Liver (tissue), 2 donors: ENCODE measurements around the gene DEGS1.

Experiments used
- TF ChIP-seq, protein P1 (sequence below): IDR thresholded peaks from 2 replicates; pipeline ENCODE4 v1.6.1; 2016; ENCODE audit warnings: antibody characterized with exemption, mild to moderate bottlenecking
- TF ChIP-seq, protein P2 (sequence below): fragments of 150-350 bp; IDR thresholded peaks from 2 replicates; pipeline ENCODE4 v1.5.1; 2017; ENCODE audit warnings: improper control_type of control experiment, low read depth, low read length; ENCODE audit not compliant: missing input control
- donor health status: healthy.

DNA sequence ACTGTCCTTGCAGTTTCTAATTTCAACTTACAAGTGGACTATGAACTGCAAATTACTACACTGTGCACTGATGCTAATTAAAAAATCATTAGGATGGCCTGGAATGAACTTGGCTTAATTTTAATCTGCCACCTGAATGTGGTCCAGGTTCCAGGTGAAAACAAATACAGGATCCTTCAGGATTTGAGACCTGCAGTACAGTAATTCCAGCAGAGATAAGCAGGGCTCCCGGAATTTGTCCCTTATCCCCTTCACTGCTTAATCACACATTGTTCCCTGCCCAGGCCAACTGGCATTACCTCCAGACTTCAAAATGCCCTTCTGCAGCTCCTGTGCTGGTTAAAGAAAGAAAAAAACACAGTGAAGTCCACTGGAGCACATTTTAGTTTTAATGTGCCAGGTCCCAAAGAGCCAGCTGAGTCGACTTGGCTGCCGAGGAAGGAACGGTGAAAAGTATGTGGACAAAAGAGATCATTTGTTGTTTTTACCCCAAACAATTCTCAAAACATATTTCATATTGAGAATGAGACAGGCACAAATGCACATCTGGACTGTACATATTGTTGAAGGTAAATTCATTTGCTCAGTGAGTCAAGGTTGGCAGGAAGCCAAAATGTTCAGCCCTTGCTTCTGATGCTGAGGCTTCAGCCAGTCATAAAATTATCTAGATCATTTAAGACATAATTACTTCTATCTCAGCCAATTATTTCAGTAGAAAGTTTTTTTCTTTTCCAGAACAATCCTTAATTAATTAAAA is 28.3 kb downstream of the DEGS1 start:
- TF ChIP-seq, protein P1, sequence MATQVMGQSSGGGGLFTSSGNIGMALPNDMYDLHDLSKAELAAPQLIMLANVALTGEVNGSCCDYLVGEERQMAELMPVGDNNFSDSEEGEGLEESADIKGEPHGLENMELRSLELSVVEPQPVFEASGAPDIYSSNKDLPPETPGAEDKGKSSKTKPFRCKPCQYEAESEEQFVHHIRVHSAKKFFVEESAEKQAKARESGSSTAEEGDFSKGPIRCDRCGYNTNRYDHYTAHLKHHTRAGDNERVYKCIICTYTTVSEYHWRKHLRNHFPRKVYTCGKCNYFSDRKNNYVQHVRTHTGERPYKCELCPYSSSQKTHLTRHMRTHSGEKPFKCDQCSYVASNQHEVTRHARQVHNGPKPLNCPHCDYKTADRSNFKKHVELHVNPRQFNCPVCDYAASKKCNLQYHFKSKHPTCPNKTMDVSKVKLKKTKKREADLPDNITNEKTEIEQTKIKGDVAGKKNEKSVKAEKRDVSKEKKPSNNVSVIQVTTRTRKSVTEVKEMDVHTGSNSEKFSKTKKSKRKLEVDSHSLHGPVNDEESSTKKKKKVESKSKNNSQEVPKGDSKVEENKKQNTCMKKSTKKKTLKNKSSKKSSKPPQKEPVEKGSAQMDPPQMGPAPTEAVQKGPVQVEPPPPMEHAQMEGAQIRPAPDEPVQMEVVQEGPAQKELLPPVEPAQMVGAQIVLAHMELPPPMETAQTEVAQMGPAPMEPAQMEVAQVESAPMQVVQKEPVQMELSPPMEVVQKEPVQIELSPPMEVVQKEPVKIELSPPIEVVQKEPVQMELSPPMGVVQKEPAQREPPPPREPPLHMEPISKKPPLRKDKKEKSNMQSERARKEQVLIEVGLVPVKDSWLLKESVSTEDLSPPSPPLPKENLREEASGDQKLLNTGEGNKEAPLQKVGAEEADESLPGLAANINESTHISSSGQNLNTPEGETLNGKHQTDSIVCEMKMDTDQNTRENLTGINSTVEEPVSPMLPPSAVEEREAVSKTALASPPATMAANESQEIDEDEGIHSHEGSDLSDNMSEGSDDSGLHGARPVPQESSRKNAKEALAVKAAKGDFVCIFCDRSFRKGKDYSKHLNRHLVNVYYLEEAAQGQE, result no peak
- TF ChIP-seq, protein P2, sequence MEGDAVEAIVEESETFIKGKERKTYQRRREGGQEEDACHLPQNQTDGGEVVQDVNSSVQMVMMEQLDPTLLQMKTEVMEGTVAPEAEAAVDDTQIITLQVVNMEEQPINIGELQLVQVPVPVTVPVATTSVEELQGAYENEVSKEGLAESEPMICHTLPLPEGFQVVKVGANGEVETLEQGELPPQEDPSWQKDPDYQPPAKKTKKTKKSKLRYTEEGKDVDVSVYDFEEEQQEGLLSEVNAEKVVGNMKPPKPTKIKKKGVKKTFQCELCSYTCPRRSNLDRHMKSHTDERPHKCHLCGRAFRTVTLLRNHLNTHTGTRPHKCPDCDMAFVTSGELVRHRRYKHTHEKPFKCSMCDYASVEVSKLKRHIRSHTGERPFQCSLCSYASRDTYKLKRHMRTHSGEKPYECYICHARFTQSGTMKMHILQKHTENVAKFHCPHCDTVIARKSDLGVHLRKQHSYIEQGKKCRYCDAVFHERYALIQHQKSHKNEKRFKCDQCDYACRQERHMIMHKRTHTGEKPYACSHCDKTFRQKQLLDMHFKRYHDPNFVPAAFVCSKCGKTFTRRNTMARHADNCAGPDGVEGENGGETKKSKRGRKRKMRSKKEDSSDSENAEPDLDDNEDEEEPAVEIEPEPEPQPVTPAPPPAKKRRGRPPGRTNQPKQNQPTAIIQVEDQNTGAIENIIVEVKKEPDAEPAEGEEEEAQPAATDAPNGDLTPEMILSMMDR, result no peak
